GM10266 (cell line): ENCODE measurements around the gene ARMC6.

ENCODE experiments used
- DNase-seq: peaks from one replicate; pipeline ENCODE4 v3.0.0; 2012; ENCODE audit errors: extremely low spot score
- CTCF ChIP-seq: IDR thresholded peaks from 2 replicates; pipeline ENCODE4 v1.5.1; 2012; ENCODE audit warnings: mild to moderate bottlenecking, low read depth; ENCODE audit not compliant: control insufficient read depth, insufficient read depth; ENCODE audit errors: missing control alignments

Gene ARMC6

GRCh38 chr19:19053508-19054314 lies 20.3 kb downstream of the ARMC6 start:
- TF ChIP-seq CTCF = peak; percentile 76
- DNase-seq = peak; percentile 65

GRCh38 chr19:19054315-19054938 lies 21.0 kb downstream of the ARMC6 start:
- DNase-seq = no peak
- TF ChIP-seq CTCF = no peak

GRCh38 chr19:19054939-19055440 lies 21.6 kb downstream of the ARMC6 start:
- TF ChIP-seq CTCF = no peak
- no peak for DNase-seq

- TF ChIP-seq CTCF = no peak
- DNase-seq = no peak
Measured at GRCh38 chr19:19055701-19056100, 22.3 kb downstream of the ARMC6 start.

GRCh38 chr19:19056636-19057275 lies 23.4 kb downstream of the ARMC6 start:
- DNase-seq = no peak
- no peak for TF ChIP-seq CTCF

GRCh38 chr19:19057317-19057716 lies 23.9 kb downstream of the ARMC6 start:
- TF ChIP-seq CTCF = no peak
- DNase-seq = no peak
